ENCODE data around the gene C20orf204. TPM values are rescaled to one million over a fixed set of nuclear protein-coding genes. Genes with fewer than 3 reads are reported as not detected.

Gene C20orf204
- total RNA-seq, 1 donor from 2014 or later = 0.55 TPM

- intact Hi-C loops (cut with micrococcal nuclease) = no loop called here
- no peak for DNase-seq
- no peak for TF ChIP-seq CTCF (IDR thresholded peaks at IDR 0.05; ENCODE audit: borderline replicate concordance)
- no peak overlapping the region for H3K4me3 ChIP-seq
- H3K36me3 ChIP-seq = no peaks in the 10 kb centered on the region
- H3K4me1 ChIP-seq = peaks cover 53% of the 10 kb centered on the region
- peaks cover 41% of the 10 kb centered on the region for H3K27me3 ChIP-seq (ENCODE audit: low read depth)
- no peak overlapping the region for H3K27ac ChIP-seq (replicated peaks)
- no peaks in the 10 kb centered on the region for H3K9me3 ChIP-seq (replicated peaks)
Observed at GRCh38 chr20:64058536-64058935, 22.6 kb downstream of the C20orf204 start.

- no peak for TF ChIP-seq CTCF (IDR thresholded peaks at IDR 0.05; ENCODE audit: borderline replicate concordance)
- Histone ChIP-seq H3K27me3 (ENCODE audit: low read depth) (peaks cover 4% of the 10 kb centered on the region), H3K4me3 (peak overlapping the region; percentile 98), H3K4me1 (peaks cover 45% of the 10 kb centered on the region), H3K36me3 (no peaks in the 10 kb centered on the region), H3K9me3 (replicated peaks) (no peaks in the 10 kb centered on the region), H3K27ac (replicated peaks) (peak overlapping the region; percentile 91)
- intact Hi-C loops (cut with micrococcal nuclease) = no loop called here
- DNase-seq = no peak
Observed at GRCh38 chr20:64062276-64062595, 26.3 kb downstream of the C20orf204 start.

GRCh38 chr20:64062596-64063388 lies 26.8 kb downstream of the C20orf204 start, which contains the start of gene TCEA2:
Gene TCEA2, plus strand, starts transcription at chr20:64063198. Its CDS starts 115 bp downstream, at chr20:64063313.
- H3K4me1 ChIP-seq = peaks cover 39% of the 10 kb centered on the region
- no peak for TF ChIP-seq CTCF (IDR thresholded peaks at IDR 0.05; ENCODE audit: borderline replicate concordance)

DNA sequence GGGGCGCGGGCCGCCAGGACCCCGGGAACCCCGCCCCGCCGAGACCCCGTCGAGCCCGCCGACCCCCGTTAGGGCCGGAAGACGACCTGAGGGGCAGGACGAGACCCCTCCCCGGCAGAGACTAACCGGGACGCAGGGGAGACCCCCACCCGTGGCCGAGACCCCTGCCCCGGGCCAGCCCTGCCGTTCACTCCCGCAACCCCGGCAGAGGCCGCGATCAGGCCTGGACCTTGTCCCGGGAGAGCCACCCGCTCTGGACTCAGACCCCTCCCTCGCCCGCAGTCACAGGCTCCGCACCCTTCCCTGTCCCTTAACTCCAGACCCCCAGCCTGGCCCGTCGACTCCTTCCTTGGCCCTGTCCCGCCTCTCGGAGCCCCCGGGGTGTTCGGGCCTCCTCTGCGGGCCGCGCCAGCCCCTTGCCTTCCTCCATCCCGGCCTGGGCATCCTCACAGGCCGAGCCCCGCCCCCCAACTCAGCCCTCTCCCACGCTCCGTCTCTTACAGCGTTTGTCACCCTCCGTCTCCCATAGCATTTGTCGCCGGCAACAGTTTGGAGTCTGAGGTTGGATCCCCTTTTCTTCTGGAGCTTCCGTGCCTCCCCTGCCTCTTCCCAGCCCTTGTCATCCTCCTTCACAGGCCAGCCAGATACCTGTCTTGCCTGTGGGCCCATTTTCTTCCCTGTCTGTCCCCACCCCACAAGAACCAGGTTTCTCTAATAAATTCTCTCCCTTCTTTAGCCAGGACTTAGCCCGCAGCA lies 27.6 kb downstream of the C20orf204 start:
- intact Hi-C loops (cut with micrococcal nuclease) = no loop called here
- peak overlapping the region; percentile 91 for H3K27ac ChIP-seq (replicated peaks)
- H3K4me3 ChIP-seq = peak overlapping the region; percentile 98
- H3K27me3 ChIP-seq (ENCODE audit: low read depth) = no peaks in the 10 kb centered on the region
- peaks cover 34% of the 10 kb centered on the region for H3K4me1 ChIP-seq
- no peak for DNase-seq
- TF ChIP-seq CTCF (IDR thresholded peaks at IDR 0.05; ENCODE audit: borderline replicate concordance) = no peak
- no peaks in the 10 kb centered on the region for H3K9me3 ChIP-seq (replicated peaks)
- no peaks in the 10 kb centered on the region for H3K36me3 ChIP-seq

More at GRCh38 chr20:64062596-64063388, 26.8 kb downstream of the C20orf204 start, which contains the start of gene TCEA2:
- Histone ChIP-seq H3K27ac (replicated peaks) (peak within 1 kb of the TSS; percentile 91), H3K36me3 (no peaks in the 10 kb centered on the region), H3K27me3 (ENCODE audit: low read depth) (no peaks in the 10 kb centered on the region), H3K9me3 (replicated peaks) (no peaks in the 10 kb centered on the region), H3K4me3 (peak within 1 kb of the TSS; percentile 98)
- peak; percentile 98 for DNase-seq
- intact Hi-C loops (cut with micrococcal nuclease) = no loop called here

GRCh38 chr20:64064145-64064698 lies 28.2 kb downstream of the C20orf204 start:
- Histone ChIP-seq H3K36me3 (no peaks in the 10 kb centered on the region), H3K27ac (replicated peaks) (peak overlapping the region; percentile 91), H3K27me3 (ENCODE audit: low read depth) (no peaks in the 10 kb centered on the region), H3K4me3 (peak overlapping the region; percentile 98), H3K4me1 (peaks cover 34% of the 10 kb centered on the region), H3K9me3 (replicated peaks) (no peaks in the 10 kb centered on the region)
- TF ChIP-seq CTCF (IDR thresholded peaks at IDR 0.05; ENCODE audit: borderline replicate concordance) = no peak
- intact Hi-C loops (cut with micrococcal nuclease) = no loop called here
- DNase-seq = no peak
